Measurements from ENCODE around the gene HSD17B14.
A peak's percentile ranks its signal among the peaks of the same experiment; 100 is the strongest.

Gene HSD17B14

DNA sequence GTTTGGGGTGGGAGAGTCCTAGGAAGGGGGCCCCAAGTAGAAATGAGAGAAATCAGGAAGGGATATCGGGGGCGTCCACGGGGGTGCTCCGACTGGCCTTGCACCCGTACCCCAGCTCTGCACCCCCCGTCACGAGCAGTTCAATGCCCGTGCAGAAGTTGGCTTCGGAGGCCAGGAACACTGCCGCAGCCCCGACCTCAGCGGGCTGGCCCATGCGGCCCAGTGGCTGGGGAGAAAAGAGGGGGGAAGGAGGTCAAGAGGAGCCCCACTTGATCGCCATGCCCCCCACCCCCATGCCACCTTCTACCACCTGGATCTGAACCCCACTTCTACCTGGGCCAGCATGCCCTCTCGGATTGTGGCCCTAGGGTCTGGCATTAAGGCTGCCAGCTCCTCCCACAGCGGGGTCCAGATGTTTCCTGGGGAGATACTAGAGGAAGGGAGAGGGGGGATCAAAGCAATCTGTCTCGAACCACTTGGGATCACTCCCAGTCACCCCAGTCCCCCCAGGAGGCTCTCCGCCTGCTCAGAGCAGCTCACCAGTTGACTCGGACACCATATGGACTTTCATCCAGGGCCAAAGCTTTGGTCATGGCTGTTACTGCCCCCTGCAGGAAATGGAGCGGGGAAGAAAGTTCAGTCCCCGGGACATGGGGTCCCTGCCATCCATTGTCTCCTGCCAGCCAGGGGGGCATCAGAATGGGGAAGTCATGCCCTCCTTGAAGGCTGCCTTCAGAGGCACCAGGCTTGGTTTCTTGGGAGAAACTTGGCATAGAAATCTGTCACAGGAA lies 23.0 kb downstream of the HSD17B14 start:
- Histone ChIP-seq H3K36me3 (ENCODE audit: control insufficient read depth in 1 of 2, insufficient read depth in 2 of 2, low read length in 2 of 2) (no peaks in the 10 kb centered on the region), H3K27me3 (ENCODE audit: control insufficient read depth in 1 of 2, insufficient read depth in 2 of 2, low read length in 2 of 2) (no peaks in the 10 kb centered on the region), H3K27ac (ENCODE audit: low read depth, low read length) (peak overlapping the region; percentile 10), H3K9me3 (ENCODE audit: control insufficient read depth in 1 of 2, low read length in 2 of 2) (no peaks in the 10 kb centered on the region), H3K4me1 (ENCODE audit: control insufficient read depth in 1 of 2, insufficient read depth in 2 of 2, low read length in 2 of 2) (peaks cover 11 to 19% of the 10 kb centered on the region in 2 donors), H3K9ac (ENCODE audit: low read depth in 1 of 2, low read length in 2 of 2) (no peak overlapping the region), H3K4me3 (ENCODE audit: low read depth in 1 of 2, low read length in 2 of 2) (no peak overlapping the region)

DNA sequence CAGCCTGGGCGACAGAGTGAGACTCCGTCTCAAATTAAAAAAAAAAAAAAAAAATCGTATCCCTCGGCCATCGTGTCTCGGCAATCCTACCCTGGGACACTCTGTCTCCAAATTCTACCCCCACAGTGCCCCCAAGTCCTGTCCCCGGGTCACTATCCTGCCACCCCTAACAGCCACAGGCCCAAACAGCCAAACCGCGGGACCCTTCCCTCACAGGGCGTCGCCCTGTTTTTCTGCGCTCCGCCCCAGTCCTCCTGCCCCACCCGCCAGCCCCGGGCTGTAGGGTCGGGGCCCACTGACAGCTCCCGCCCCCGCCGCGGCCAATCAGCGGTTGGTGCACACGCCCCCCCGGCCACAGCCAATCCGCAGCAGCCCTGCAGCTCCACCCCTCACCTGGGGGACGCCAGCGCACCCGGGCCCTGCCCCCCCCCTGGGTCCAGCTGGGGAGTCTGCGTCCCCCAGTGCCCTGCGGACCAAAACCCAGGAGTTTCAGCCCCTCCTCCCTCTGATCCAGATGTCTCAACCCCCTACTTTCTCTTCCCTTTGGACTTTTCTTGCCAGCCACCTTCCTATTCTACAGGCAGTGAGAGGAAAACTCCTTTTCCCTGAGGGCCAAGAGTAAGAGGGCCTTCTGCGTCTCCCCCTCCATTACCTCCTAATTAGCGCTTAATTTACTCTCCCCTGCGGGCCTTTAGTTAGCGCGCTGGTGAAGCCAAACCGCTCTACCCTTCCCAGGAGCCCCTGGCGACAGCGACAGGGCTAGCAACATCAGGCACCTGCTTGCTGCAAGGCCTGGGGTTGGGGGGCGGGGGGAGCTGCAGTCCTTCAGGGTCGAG lies 24.0 kb downstream of the HSD17B14 start:
- no peaks in the 10 kb centered on the region for H3K9me3 ChIP-seq (ENCODE audit: control insufficient read depth in 1 of 2, low read length in 2 of 2)
- H3K4me1 ChIP-seq (ENCODE audit: control insufficient read depth in 1 of 2, insufficient read depth in 2 of 2, low read length in 2 of 2): peaks cover 18 to 24% of the 10 kb centered on the region in 2 donors
- no peaks in the 10 kb centered on the region for H3K27me3 ChIP-seq (ENCODE audit: control insufficient read depth in 1 of 2, insufficient read depth in 2 of 2, low read length in 2 of 2)
- H3K9ac ChIP-seq (ENCODE audit: low read depth in 1 of 2, low read length in 2 of 2): peak overlapping the region; percentile 32 to 33
- peak overlapping the region; percentile 50 for H3K27ac ChIP-seq (ENCODE audit: low read depth, low read length)
- H3K36me3 ChIP-seq (ENCODE audit: control insufficient read depth in 1 of 2, insufficient read depth in 2 of 2, low read length in 2 of 2): no peaks in the 10 kb centered on the region
- peak overlapping the region in 1 of 2 donors; percentile 65 for H3K4me3 ChIP-seq (ENCODE audit: low read depth in 1 of 2, low read length in 2 of 2)

DNA sequence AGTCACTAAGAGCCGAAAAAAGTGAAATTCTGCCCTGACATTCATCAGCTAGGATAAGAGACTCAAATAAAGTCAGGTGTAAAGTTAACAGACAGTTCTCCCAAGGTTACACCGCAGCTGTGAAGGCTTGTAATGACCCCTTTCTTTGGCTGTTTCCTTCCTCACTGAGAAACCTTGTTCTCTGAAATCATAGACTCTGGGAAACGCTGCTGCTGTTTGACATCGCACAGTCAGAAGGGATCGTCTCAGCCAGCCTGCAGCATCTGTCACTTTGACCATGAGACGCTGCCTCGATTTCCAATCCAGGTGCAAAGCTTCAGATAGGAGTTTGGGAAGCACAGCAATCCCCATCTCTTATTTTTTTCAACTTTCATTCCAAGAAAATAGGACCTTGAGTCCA lies 26.1 kb downstream of the HSD17B14 start:
- H3K4me3 ChIP-seq (ENCODE audit: low read depth in 1 of 2, low read length in 2 of 2): peak overlapping the region; percentile 72 to 73
- peak overlapping the region; percentile 37 to 48 for H3K9ac ChIP-seq (ENCODE audit: low read depth in 1 of 2, low read length in 2 of 2)
- H3K27me3 ChIP-seq (ENCODE audit: control insufficient read depth in 1 of 2, insufficient read depth in 2 of 2, low read length in 2 of 2): no peaks in the 10 kb centered on the region
- H3K4me1 ChIP-seq (ENCODE audit: control insufficient read depth in 1 of 2, insufficient read depth in 2 of 2, low read length in 2 of 2): peaks cover 21 to 24% of the 10 kb centered on the region in 2 donors
- H3K27ac ChIP-seq (ENCODE audit: low read depth, low read length): no peak overlapping the region
- no peaks in the 10 kb centered on the region for H3K36me3 ChIP-seq (ENCODE audit: control insufficient read depth in 1 of 2, insufficient read depth in 2 of 2, low read length in 2 of 2)
- no peaks in the 10 kb centered on the region for H3K9me3 ChIP-seq (ENCODE audit: control insufficient read depth in 1 of 2, low read length in 2 of 2)

DNA sequence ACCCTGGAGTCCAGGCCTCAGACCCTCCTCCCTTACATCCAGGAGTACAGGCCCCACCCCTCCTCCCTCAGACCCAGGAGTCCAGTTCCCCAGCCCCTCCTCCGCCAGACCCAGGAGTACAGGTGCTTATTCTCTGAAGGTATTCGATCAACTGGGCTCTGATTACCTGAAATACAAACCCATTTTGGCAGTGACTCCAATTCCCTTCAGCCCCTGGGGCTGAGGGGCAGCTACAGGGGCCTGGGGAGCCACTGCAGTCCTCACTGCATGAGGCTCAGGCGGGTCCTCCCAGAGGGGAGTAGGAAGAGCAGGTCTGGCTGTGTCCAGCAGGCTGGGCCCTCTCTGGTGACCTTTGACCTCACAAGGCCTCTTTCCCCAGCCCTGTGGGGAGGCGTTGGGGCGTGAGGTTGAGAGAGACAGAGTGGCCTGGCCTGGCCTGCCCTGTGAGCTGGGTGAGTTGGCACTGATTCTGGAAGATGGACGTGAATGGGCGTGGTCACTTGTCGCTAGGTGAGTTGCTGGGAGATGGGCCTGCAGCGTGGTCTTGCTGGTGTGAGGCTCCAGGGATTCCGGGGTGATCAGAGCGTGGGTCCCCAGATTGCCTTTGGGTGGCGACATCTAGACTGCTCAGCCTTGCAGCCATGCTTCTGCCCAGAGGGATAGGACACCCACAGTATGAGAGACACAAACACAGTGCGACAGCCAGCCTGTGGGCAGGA lies 28.5 kb downstream of the HSD17B14 start:
- H3K9ac ChIP-seq (ENCODE audit: low read depth in 1 of 2, low read length in 2 of 2): peak overlapping the region; percentile 70 to 76

DNA sequence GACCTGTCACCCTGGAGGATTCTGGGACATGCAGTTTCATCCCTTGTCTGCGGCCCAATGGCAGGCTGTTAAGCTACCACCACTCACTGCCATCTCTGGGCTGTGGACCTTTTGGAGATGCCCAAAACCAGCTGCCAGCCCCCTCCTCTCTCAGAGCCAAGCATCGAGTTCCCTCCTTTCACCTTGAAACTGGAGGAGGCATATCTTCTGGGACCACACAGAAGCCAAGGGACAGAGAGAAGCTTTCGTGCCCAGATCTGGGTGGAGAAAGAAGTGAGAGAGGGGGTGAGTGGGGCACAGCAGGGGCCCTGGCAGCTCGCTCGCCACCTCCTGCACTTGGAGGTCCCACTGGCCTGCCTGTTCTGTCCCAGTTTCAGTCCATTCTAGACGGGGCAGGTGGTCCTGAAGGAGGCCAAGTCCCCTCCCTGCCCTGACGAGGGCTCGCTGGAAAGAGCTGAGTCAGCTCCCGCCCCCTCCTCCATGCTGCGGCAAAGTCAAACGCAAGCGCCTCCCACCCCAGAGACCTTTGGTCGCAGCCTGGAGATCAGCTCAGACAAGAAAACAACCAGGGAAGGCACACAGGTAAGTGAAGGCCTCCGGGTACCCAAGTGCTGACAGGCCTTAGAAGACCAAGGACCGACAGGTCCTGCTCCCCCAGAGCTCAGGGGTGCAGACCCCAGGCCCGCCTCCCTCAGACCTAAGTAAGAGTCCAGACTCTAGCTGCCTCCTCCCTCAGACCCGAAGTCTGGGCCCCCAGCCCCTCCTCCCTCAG lies 29.3 kb downstream of the HSD17B14 start:
- Histone ChIP-seq H3K36me3 (ENCODE audit: control insufficient read depth in 1 of 2, insufficient read depth in 2 of 2, low read length in 2 of 2) (no peaks in the 10 kb centered on the region), H3K9me3 (ENCODE audit: control insufficient read depth in 1 of 2, low read length in 2 of 2) (no peaks in the 10 kb centered on the region), H3K4me3 (ENCODE audit: low read depth in 1 of 2, low read length in 2 of 2) (peak overlapping the region; percentile 66 to 70), H3K9ac (ENCODE audit: low read depth in 1 of 2, low read length in 2 of 2) (peak overlapping the region; percentile 70 to 76), H3K4me1 (ENCODE audit: control insufficient read depth in 1 of 2, insufficient read depth in 2 of 2, low read length in 2 of 2) (peaks cover 21 to 23% of the 10 kb centered on the region in 2 donors), H3K27ac (ENCODE audit: low read depth, low read length) (peak overlapping the region; percentile 67), H3K27me3 (ENCODE audit: control insufficient read depth in 1 of 2, insufficient read depth in 2 of 2, low read length in 2 of 2) (no peaks in the 10 kb centered on the region)

More for the DNA sequence above, 28.5 kb downstream of the HSD17B14 start:
- no peaks in the 10 kb centered on the region for H3K9me3 ChIP-seq (ENCODE audit: control insufficient read depth in 1 of 2, low read length in 2 of 2)
- H3K4me1 ChIP-seq (ENCODE audit: control insufficient read depth in 1 of 2, insufficient read depth in 2 of 2, low read length in 2 of 2): peaks cover 21 to 24% of the 10 kb centered on the region in 2 donors
- peak overlapping the region; percentile 67 for H3K27ac ChIP-seq (ENCODE audit: low read depth, low read length)
- no peaks in the 10 kb centered on the region for H3K36me3 ChIP-seq (ENCODE audit: control insufficient read depth in 1 of 2, insufficient read depth in 2 of 2, low read length in 2 of 2)
- peak overlapping the region; percentile 66 to 70 for H3K4me3 ChIP-seq (ENCODE audit: low read depth in 1 of 2, low read length in 2 of 2)
- H3K27me3 ChIP-seq (ENCODE audit: control insufficient read depth in 1 of 2, insufficient read depth in 2 of 2, low read length in 2 of 2): no peaks in the 10 kb centered on the region

DNA sequence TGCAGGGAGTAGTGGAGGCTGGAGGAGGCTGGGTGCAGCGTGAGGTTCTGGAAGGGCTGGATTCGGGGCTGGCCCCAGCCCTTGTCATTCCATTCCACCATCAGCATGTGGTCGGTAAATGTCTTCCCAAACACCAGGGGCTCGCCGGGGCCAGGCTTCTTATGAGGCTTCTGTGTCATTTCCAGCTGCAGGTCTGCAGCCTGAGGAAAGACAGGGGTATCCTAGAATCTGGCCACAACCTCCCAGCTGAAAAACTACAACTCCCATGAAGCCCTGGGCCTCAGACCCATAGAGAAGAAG lies 29.8 kb downstream of the HSD17B14 start:
- Histone ChIP-seq H3K9me3 (ENCODE audit: control insufficient read depth in 1 of 2, low read length in 2 of 2) (no peaks in the 10 kb centered on the region), H3K9ac (ENCODE audit: low read depth in 1 of 2, low read length in 2 of 2) (peak overlapping the region in 1 of 2 donors; percentile 70), H3K27me3 (ENCODE audit: control insufficient read depth in 1 of 2, insufficient read depth in 2 of 2, low read length in 2 of 2) (no peaks in the 10 kb centered on the region), H3K27ac (ENCODE audit: low read depth, low read length) (no peak overlapping the region), H3K4me1 (ENCODE audit: control insufficient read depth in 1 of 2, insufficient read depth in 2 of 2, low read length in 2 of 2) (peaks cover 20 to 21% of the 10 kb centered on the region in 2 donors), H3K4me3 (ENCODE audit: low read depth in 1 of 2, low read length in 2 of 2) (no peak overlapping the region), H3K36me3 (ENCODE audit: control insufficient read depth in 1 of 2, insufficient read depth in 2 of 2, low read length in 2 of 2) (no peaks in the 10 kb centered on the region)

DNA sequence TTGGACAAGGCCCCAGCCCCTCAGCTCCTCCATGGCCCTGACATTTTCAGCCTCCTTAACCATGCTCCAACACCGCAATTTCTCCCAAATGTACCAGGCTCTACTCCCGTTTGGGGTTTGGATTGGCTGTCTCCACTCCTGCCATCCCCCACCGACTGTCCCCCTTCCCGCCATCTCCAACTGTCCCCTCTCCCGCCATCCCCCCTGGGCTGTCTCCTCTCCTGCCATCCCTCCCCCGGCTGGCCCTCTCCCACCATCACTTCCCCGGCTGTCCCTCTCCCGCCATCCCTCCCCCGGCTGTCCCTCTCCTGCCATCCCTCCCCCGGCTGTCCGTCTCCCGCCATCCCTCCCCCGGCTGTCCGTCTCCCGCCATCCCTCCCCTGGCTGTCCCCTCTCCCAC lies 30.8 kb downstream of the HSD17B14 start:
- no peaks in the 10 kb centered on the region for H3K27me3 ChIP-seq (ENCODE audit: control insufficient read depth in 1 of 2, insufficient read depth in 2 of 2, low read length in 2 of 2)
- H3K4me1 ChIP-seq (ENCODE audit: control insufficient read depth in 1 of 2, insufficient read depth in 2 of 2, low read length in 2 of 2): peaks cover 19 to 20% of the 10 kb centered on the region in 2 donors
- no peaks in the 10 kb centered on the region for H3K9me3 ChIP-seq (ENCODE audit: control insufficient read depth in 1 of 2, low read length in 2 of 2)
- no peaks in the 10 kb centered on the region for H3K36me3 ChIP-seq (ENCODE audit: control insufficient read depth in 1 of 2, insufficient read depth in 2 of 2, low read length in 2 of 2)
- H3K9ac ChIP-seq (ENCODE audit: low read depth in 1 of 2, low read length in 2 of 2): no peak overlapping the region
- no peak overlapping the region for H3K27ac ChIP-seq (ENCODE audit: low read depth, low read length)
- H3K4me3 ChIP-seq (ENCODE audit: low read depth in 1 of 2, low read length in 2 of 2): no peak overlapping the region

DNA sequence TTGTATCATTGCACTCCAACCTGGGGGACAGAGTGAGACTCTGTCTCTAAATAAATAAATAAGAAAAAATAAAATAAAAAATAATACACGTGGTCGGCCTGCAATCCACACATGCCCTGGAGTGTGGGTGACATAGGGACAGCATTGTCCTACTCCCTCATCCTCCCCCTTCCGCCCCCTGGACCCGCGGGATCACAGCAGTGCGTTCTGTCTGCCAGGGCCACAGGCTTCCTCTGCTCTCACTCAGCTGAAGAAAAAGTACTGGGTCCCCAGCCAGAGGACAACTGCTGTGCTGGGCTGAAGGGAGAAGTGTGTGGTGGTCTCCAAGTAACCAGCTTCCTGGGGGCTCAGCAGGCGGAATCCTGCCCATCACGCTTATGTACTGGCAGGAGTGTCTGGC lies 31.8 kb downstream of the HSD17B14 start:
- H3K9me3 ChIP-seq (ENCODE audit: control insufficient read depth in 1 of 2, low read length in 2 of 2): no peaks in the 10 kb centered on the region
- H3K9ac ChIP-seq (ENCODE audit: low read depth in 1 of 2, low read length in 2 of 2): no peak overlapping the region
- H3K27me3 ChIP-seq (ENCODE audit: control insufficient read depth in 1 of 2, insufficient read depth in 2 of 2, low read length in 2 of 2): no peaks in the 10 kb centered on the region
- no peak overlapping the region for H3K4me3 ChIP-seq (ENCODE audit: low read depth in 1 of 2, low read length in 2 of 2)
- H3K27ac ChIP-seq (ENCODE audit: low read depth, low read length): no peak overlapping the region
- peaks cover 11% of the 10 kb centered on the region in 2 donors for H3K4me1 ChIP-seq (ENCODE audit: control insufficient read depth in 1 of 2, insufficient read depth in 2 of 2, low read length in 2 of 2)
- H3K36me3 ChIP-seq (ENCODE audit: control insufficient read depth in 1 of 2, insufficient read depth in 2 of 2, low read length in 2 of 2): no peaks in the 10 kb centered on the region

DNA sequence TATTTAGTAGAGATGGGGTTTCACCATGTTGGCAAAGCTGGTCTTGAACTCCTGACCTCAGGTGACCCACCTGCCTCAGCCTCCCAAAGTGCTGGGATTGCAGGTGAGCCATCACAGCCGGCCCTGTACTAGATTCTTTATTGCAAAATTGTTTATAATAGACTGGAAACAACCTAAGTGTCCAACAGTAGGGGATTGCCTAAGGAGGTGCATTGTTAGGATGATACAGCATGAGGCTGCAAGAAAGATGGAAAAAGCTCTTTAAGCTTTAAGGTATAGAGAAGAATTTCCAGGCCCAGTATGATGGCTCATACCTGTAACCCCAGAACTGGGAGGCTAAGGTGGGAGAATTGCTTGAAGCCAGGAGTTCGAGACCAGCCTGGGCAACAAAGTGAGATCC lies 33.7 kb downstream of the HSD17B14 start:
- no peak overlapping the region for H3K4me3 ChIP-seq (ENCODE audit: low read depth in 1 of 2, low read length in 2 of 2)
- H3K4me1 ChIP-seq (ENCODE audit: control insufficient read depth in 1 of 2, insufficient read depth in 2 of 2, low read length in 2 of 2): peaks cover 0 to 3% of the 10 kb centered on the region in 2 donors
- no peaks in the 10 kb centered on the region for H3K36me3 ChIP-seq (ENCODE audit: control insufficient read depth in 1 of 2, insufficient read depth in 2 of 2, low read length in 2 of 2)
- no peaks in the 10 kb centered on the region for H3K27me3 ChIP-seq (ENCODE audit: control insufficient read depth in 1 of 2, insufficient read depth in 2 of 2, low read length in 2 of 2)
- no peaks in the 10 kb centered on the region for H3K9me3 ChIP-seq (ENCODE audit: control insufficient read depth in 1 of 2, low read length in 2 of 2)
- no peak overlapping the region for H3K27ac ChIP-seq (ENCODE audit: low read depth, low read length)
- no peak overlapping the region for H3K9ac ChIP-seq (ENCODE audit: low read depth in 1 of 2, low read length in 2 of 2)

Measured in duodenal mucosa (tissue), 2 donors.